ENCODE results near the gene UBE2I.
"Not testable (repeated sequence)": the region's sequence is repeated elsewhere in the genome, so short reads cannot be mapped to it uniquely, and the experiment has no call there.

GRCh38 chr16:1328961-1329360 lies 19.5 kb downstream of the UBE2I start:
- not testable (repeated sequence) for TF ChIP-seq CTCF (conservative IDR thresholded peaks at IDR 0.05); EZH2 (IDR thresholded peaks at IDR 0.05; ENCODE audit: low read depth)
